Fibroblast of lung (primary cell): Measurements from ENCODE around the gene CCDC33.

Source experiments
- CTCF ChIP-seq, 2 donors: IDR thresholded peaks in 1 of 2; conservative IDR thresholded peaks in 1 of 2; 1 replicate in 1 of 2; 2 replicates in 1 of 2; pipeline ENCODE4 v1.5.1; 2011 to 2012; ENCODE audit warnings: low read length in 2 of 2, control low read depth in 1 of 2, inconsistent platforms in 1 of 2, low read depth in 1 of 2, mild to moderate bottlenecking in 1 of 2
- EZH2 ChIP-seq: IDR thresholded peaks from 2 replicates; pipeline ENCODE4 v1.5.1; 2012; ENCODE audit warnings: low read length, control low read depth, mild to moderate bottlenecking; ENCODE audit errors: missing control alignments

- TF ChIP-seq CTCF (conservative IDR thresholded peaks at IDR 0.05 in 1 of 2, IDR thresholded peaks at IDR 0.05 in 1 of 2; ENCODE audit: low read depth in 1 of 2, low read length in 2 of 2) (no peak), EZH2 (no peak)
Observed at GRCh38 chr15:74290645-74291044, 54.5 kb downstream of the CCDC33 start.
